Osteocyte (in vitro differentiated cells): Measurements from ENCODE around the gene NYAP2. TPM values are rescaled to one million over a fixed set of nuclear protein-coding genes. Genes with fewer than 3 reads are reported as not detected.

Source experiments
- DNase-seq: peaks from one replicate; pipeline ENCODE4 v3.0.0; 2021; ENCODE audit warnings: mixed read lengths; ENCODE audit not compliant: unreplicated experiment; ENCODE audit errors: extremely low spot score
- H3K27ac Mint-ChIP-seq: one replicate; pipeline ENCODE4 v1.8.0; 2021; ENCODE audit warnings: mild to moderate bottlenecking, mixed read lengths; ENCODE audit not compliant: unreplicated experiment
- H3K27me3 Mint-ChIP-seq: one replicate; pipeline ENCODE4 v1.8.0; 2021; ENCODE audit warnings: mixed read lengths; ENCODE audit not compliant: unreplicated experiment
- H3K36me3 Mint-ChIP-seq: one replicate; pipeline ENCODE4 v1.8.0; 2021; ENCODE audit warnings: mixed read lengths; ENCODE audit not compliant: unreplicated experiment
- H3K4me1 Mint-ChIP-seq: one replicate; pipeline ENCODE4 v1.8.0; 2021; ENCODE audit warnings: mixed read lengths; ENCODE audit not compliant: unreplicated experiment
- H3K4me3 Mint-ChIP-seq: one replicate; pipeline ENCODE4 v1.8.0; 2021; ENCODE audit warnings: mild to moderate bottlenecking, moderate library complexity, mixed read lengths; ENCODE audit not compliant: unreplicated experiment
- H3K9me3 Mint-ChIP-seq: one replicate; pipeline ENCODE4 v1.8.0; 2021; ENCODE audit warnings: mixed read lengths; ENCODE audit not compliant: unreplicated experiment
- CTCF ChIP-seq: fragments of 200-600 bp; sonication (generic); IDR thresholded peaks from 2 replicates; pipeline ENCODE4 v1.5.0; 2021; ENCODE audit warnings: antibody characterized with exemption, mild to moderate bottlenecking, moderate library complexity
- total RNA-seq: library from RNA; stranded (reverse); gene quantifications from 2 replicates; pipeline ENCODE4 v1.2.1, GENCODE V29; 2021

NYAP2 gene
- total RNA-seq, 1 donor from 2014 or later, result not detected

GRCh38 chr2:225434014-225434413 is 34.5 kb downstream of the NYAP2 start:
- H3K4me3 Mint-ChIP-seq, result no peak overlapping the region
- TF ChIP-seq CTCF, result no peak
- H3K9me3 Mint-ChIP-seq, result no peaks in the 10 kb centered on the region
- H3K27ac Mint-ChIP-seq, result no peak overlapping the region
- no peak for DNase-seq
- H3K27me3 Mint-ChIP-seq, result peaks cover 3% of the 10 kb centered on the region
- H3K4me1 Mint-ChIP-seq, result no peaks in the 10 kb centered on the region
- H3K36me3 Mint-ChIP-seq, result no peaks in the 10 kb centered on the region

- H3K27ac Mint-ChIP-seq, result no peak overlapping the region
- peaks cover 7% of the 10 kb centered on the region for H3K27me3 Mint-ChIP-seq
- DNase-seq, result no peak
- no peaks in the 10 kb centered on the region for H3K9me3 Mint-ChIP-seq
- H3K4me1 Mint-ChIP-seq, result no peaks in the 10 kb centered on the region
- no peak for TF ChIP-seq CTCF
- H3K36me3 Mint-ChIP-seq, result no peaks in the 10 kb centered on the region
- no peak overlapping the region for H3K4me3 Mint-ChIP-seq
Measured at GRCh38 chr2:225437319-225437718, 37.8 kb downstream of the NYAP2 start.

- H3K4me1 Mint-ChIP-seq, result no peaks in the 10 kb centered on the region
- no peaks in the 10 kb centered on the region for H3K9me3 Mint-ChIP-seq
- no peaks in the 10 kb centered on the region for H3K36me3 Mint-ChIP-seq
- no peak overlapping the region for H3K4me3 Mint-ChIP-seq
- H3K27ac Mint-ChIP-seq, result no peak overlapping the region
- DNase-seq, result no peak
- H3K27me3 Mint-ChIP-seq, result peaks cover 7% of the 10 kb centered on the region
- TF ChIP-seq CTCF, result no peak
Measured at GRCh38 chr2:225438248-225438647, 38.7 kb downstream of the NYAP2 start.

- Mint-ChIP-seq H3K9me3 (no peaks in the 10 kb centered on the region), H3K4me3 (no peak overlapping the region), H3K36me3 (no peaks in the 10 kb centered on the region), H3K27ac (no peak overlapping the region), H3K27me3 (peaks cover 5% of the 10 kb centered on the region), H3K4me1 (no peaks in the 10 kb centered on the region)
- no peak for DNase-seq
- TF ChIP-seq CTCF, result no peak
Measured at GRCh38 chr2:225452677-225453076, 53.2 kb downstream of the NYAP2 start.

GRCh38 chr2:225454412-225454811 is 54.9 kb downstream of the NYAP2 start:
- H3K36me3 Mint-ChIP-seq, result no peaks in the 10 kb centered on the region
- H3K27me3 Mint-ChIP-seq, result no peaks in the 10 kb centered on the region
- no peak overlapping the region for H3K27ac Mint-ChIP-seq
- no peak for DNase-seq
- H3K4me1 Mint-ChIP-seq, result no peaks in the 10 kb centered on the region
- H3K9me3 Mint-ChIP-seq, result no peaks in the 10 kb centered on the region
- H3K4me3 Mint-ChIP-seq, result no peak overlapping the region
- TF ChIP-seq CTCF, result no peak
